K562 (cell line): ENCODE results near the gene RCC1. TPM values are rescaled to one million over a fixed set of nuclear protein-coding genes. Genes with fewer than 3 reads are reported as not detected.

Source experiments
- ATAC-seq: fragments of 200-7000 bp; cut with Tn5 transposase; 3 replicates; pipeline ENCODE4 v1.9.1; 2020; ENCODE audit warnings: moderate library complexity
- BruUV-seq: library from RNA; stranded (reverse); fragments of 400-500 nt; replicated peaks from 2 replicates; lab custom pipeline; 2021; lab: Mats Ljungman, UMichigan
- CTCF ChIA-PET: fragments of 300-600 bp; formaldehyde crosslinking; extraction: SDS; loops from one replicate; lab custom pipeline; 2021; ENCODE audit warnings: low intra/inter-chr PET ratio; lab: Yijun Ruan, JAX
- POLR2A ChIA-PET: fragments of 300-600, 350-650 bp; sonication (Branson Sonifier 250); formaldehyde crosslinking; extraction: SDS; loops from one replicate; lab custom pipeline; 2021; ENCODE audit warnings: antibody characterized with exemption, inconsistent platforms; lab: Yijun Ruan, JAX
- DNase-seq, 4 experiments: peaks; one replicate each; pipeline versions ENCODE4 v3.0.0 to v3.0.0-alpha.2; 2011 to 2018; ENCODE audit warnings: low spot score in 3 of 4, mixed read lengths in 3 of 4; ENCODE audit errors: extremely low read depth in 1 of 4
- FAIRE-seq: peaks from 2 replicates; lab custom pipeline; 2011; peaks lifted over from hg19 to GRCh38; lab: Jason Lieb, UNC
- H2AFZ ChIP-seq: 2 replicates; pipeline ENCODE4 v1.6.0; 2011; ENCODE audit warnings: low read depth, low read length, control low read depth, inconsistent platforms
- H3K27ac ChIP-seq: fragments of 200-600 bp; 3 replicates; pipeline ENCODE4 v1.8.0; 2011; ENCODE audit warnings: low read depth, mild to moderate bottlenecking, control low read depth, inconsistent platforms, low read length, moderate library complexity, mixed read lengths; ENCODE audit errors: extremely low read depth
- H3K27me3 ChIP-seq, 2 experiments: fragments of 300-600 bp in 1 of 2; 2 replicates in 1 of 2; 3 replicates in 1 of 2; pipeline versions ENCODE4 v1.6.0 to v1.8.0; 2011; ENCODE audit warnings: inconsistent platforms in 2 of 2, low read length in 2 of 2, mild to moderate bottlenecking in 1 of 2, mixed read lengths in 1 of 2, moderate library complexity in 1 of 2; ENCODE audit not compliant: control insufficient read depth in 2 of 2, insufficient read depth in 2 of 2
- H3K36me3 ChIP-seq: fragments of 300-600 bp; 3 replicates; pipeline ENCODE4 v1.8.0; 2011; ENCODE audit warnings: mild to moderate bottlenecking, low read length, inconsistent platforms; ENCODE audit not compliant: control insufficient read depth, insufficient read depth
- H3K4me1 ChIP-seq, 2 experiments: fragments of 200-600 bp in 1 of 2; replicated peaks in 1 of 2; 2 replicates in 1 of 2; 3 replicates in 1 of 2; pipeline versions ENCODE4 v1.5.1 to v1.8.0; 2011; ENCODE audit warnings: inconsistent platforms in 2 of 2, low read length in 2 of 2, mild to moderate bottlenecking in 1 of 2, mixed read lengths in 1 of 2, moderate library complexity in 1 of 2; ENCODE audit not compliant: control insufficient read depth in 2 of 2, insufficient read depth in 2 of 2
- H3K4me2 ChIP-seq: 2 replicates; pipeline ENCODE4 v1.6.1; 2011; ENCODE audit warnings: low read length, control low read depth, inconsistent platforms, mixed read lengths; ENCODE audit not compliant: insufficient read depth
- H3K4me3 ChIP-seq: fragments of 200-600 bp; sonication (generic), shearing (Covaris generic); 2 replicates; pipeline ENCODE4 v1.5.1; 2016; ENCODE audit warnings: control low read depth, inconsistent platforms
- H3K79me2 ChIP-seq: fragments of 200-600 bp; 3 replicates; pipeline ENCODE4 v1.8.0; 2011; ENCODE audit warnings: low read length, inconsistent platforms; ENCODE audit not compliant: control insufficient read depth, insufficient read depth
- H3K9ac ChIP-seq, 2 experiments: 2 replicates each; pipeline versions ENCODE4 v1.6.0 to v1.6.1; 2011; ENCODE audit warnings: low read depth in 2 of 2, low read length in 2 of 2, control low read depth in 1 of 2, inconsistent platforms in 1 of 2, mild to moderate bottlenecking in 1 of 2, mixed read lengths in 1 of 2; ENCODE audit not compliant: insufficient read depth in 1 of 2
- H3K9me1 ChIP-seq: one replicate; pipeline ENCODE4 v1.6.0; 2011; ENCODE audit warnings: inconsistent platforms, mild to moderate bottlenecking, low read length, moderate library complexity; ENCODE audit not compliant: control insufficient read depth, insufficient read depth
- H3K9me3 ChIP-seq: replicated peaks from 2 replicates; pipeline ENCODE4 v1.5.1; 2011; ENCODE audit warnings: low read depth, low read length, inconsistent platforms; ENCODE audit not compliant: control insufficient read depth, insufficient read depth
- H4K20me1 ChIP-seq: replicated peaks from 2 replicates; pipeline ENCODE4 v1.6.1; 2011; ENCODE audit warnings: low read length, inconsistent platforms, mixed read lengths; ENCODE audit not compliant: control insufficient read depth, insufficient read depth
- CBX2 ChIP-seq: fragments of 200-600 bp; sonication (generic); IDR thresholded peaks from one replicate; pipeline ENCODE4 v1.6.1; 2012; ENCODE audit warnings: mild to moderate bottlenecking, low read length, inconsistent platforms; ENCODE audit not compliant: insufficient read depth, poor library complexity, severe bottlenecking
- EWSR1 ChIP-seq: fragments of 450-650 bp; IDR thresholded peaks from 2 replicates; pipeline ENCODE4 v1.6.1; 2018; ENCODE audit warnings: borderline replicate concordance, mild to moderate bottlenecking, low read depth, moderate library complexity; ENCODE audit not compliant: partially characterized antibody
- FOXJ3 ChIP-seq: sonication (generic); formaldehyde crosslinking; IDR thresholded peaks from 2 replicates; pipeline ENCODE4 v1.4.0; 2020; ENCODE audit warnings: mild to moderate bottlenecking, missing genetic modification reagents
- HDAC2 ChIP-seq: fragments of 450-650 bp; IDR thresholded peaks from 2 replicates; pipeline ENCODE4 v1.6.1; 2016; ENCODE audit warnings: mild to moderate bottlenecking
- MAFK ChIP-seq: IDR thresholded peaks from 2 replicates; pipeline ENCODE4 v1.6.1; 2011; ENCODE audit warnings: low read length, improper control_type of control experiment
- NFIC ChIP-seq: fragments of 450-650 bp; IDR thresholded peaks from 2 replicates; pipeline ENCODE4 v1.6.1; 2017; ENCODE audit warnings: mild to moderate bottlenecking, inconsistent platforms
- POLR2AphosphoS5 ChIP-seq: IDR thresholded peaks from 2 replicates; pipeline ENCODE4 v1.6.1; 2011; ENCODE audit warnings: mild to moderate bottlenecking, low read depth, low read length, moderate library complexity; ENCODE audit not compliant: control insufficient read depth, insufficient read depth
- POLR2B ChIP-seq: fragments of 450-650 bp; IDR thresholded peaks from 2 replicates; pipeline ENCODE4 v1.6.1; 2018; ENCODE audit warnings: low read depth; ENCODE audit not compliant: partially characterized antibody
- RNF219 ChIP-seq: fragments of 250-450 bp; sonication (Bioruptor Pico); IDR thresholded peaks from 2 replicates; pipeline ENCODE4 v1.5.0; 2022; ENCODE audit warnings: mild to moderate bottlenecking
- SAP30 ChIP-seq: fragments of 200-600 bp; sonication (generic); IDR thresholded peaks from 2 replicates; pipeline ENCODE4 v1.6.1; 2012; ENCODE audit warnings: borderline replicate concordance, low read depth, mild to moderate bottlenecking, moderate library complexity, low read length, control low read depth, inconsistent platforms; ENCODE audit not compliant: insufficient read depth, poor library complexity, severe bottlenecking
- ZFP91 ChIP-seq: sonication (generic); formaldehyde crosslinking; IDR thresholded peaks from 2 replicates; pipeline ENCODE4 v1.8.0; 2022; ENCODE audit warnings: mild to moderate bottlenecking, missing genetic modification reagents
- ZKSCAN8 ChIP-seq: fragments of 200-800 bp; sonication (Bioruptor generic); IDR thresholded peaks from 2 replicates; pipeline ENCODE4 v1.6.1; 2016; ENCODE audit warnings: missing genetic modification characterization, missing compliant biosample characterization
- ZNF253 ChIP-seq: fragments of 250-450 bp; sonication (Bioruptor Pico); conservative IDR thresholded peaks from 2 replicates; pipeline ENCODE4 v1.6.1; 2021; ENCODE audit warnings: mild to moderate bottlenecking
- ZNF280B ChIP-seq: fragments of 250-450 bp; sonication (Bioruptor Pico); IDR thresholded peaks from 2 replicates; pipeline ENCODE4 v1.5.1; 2021; ENCODE audit warnings: mild to moderate bottlenecking
- ZNF445 ChIP-seq: fragments of 250-450 bp; sonication (Bioruptor Pico); IDR thresholded peaks from 2 replicates; pipeline ENCODE4 v1.4.0; 2020; ENCODE audit warnings: low read depth, mild to moderate bottlenecking, moderate library complexity
- ZSCAN29 ChIP-seq: fragments of 450-650 bp; IDR thresholded peaks from 2 replicates; pipeline ENCODE4 v1.6.1; 2017
- WGBS: fragments of 100-300 bp; shearing (Covaris generic); methylation state at CpG from one replicate; pipeline ENCODE4 v1.1.6; 2016; ENCODE audit warnings: low coverage, mixed read lengths; ENCODE audit not compliant: insufficient coverage; ENCODE audit errors: missing lambda C conversion rate; 5-methylcytosine and 5-hydroxymethylcytosine counted together
- in situ Hi-C: fragments of 300-500 bp; cut with MboI; formaldehyde crosslinking; loops from 4 replicates; pipeline ENCODE4 v1.15.0; 2018; ENCODE audit warnings: inconsistent platforms, mixed read lengths
- intact Hi-C: fragments of 100-400 bp; cut with micrococcal nuclease; formaldehyde crosslinking; loops from 2 replicates; pipeline ENCODE4 v1.14.2; 2022
- polyA plus RNA-seq, 8 experiments: library from polyadenylated mRNA; depleted of rRNA in 4 of 8; stranded (reverse) in 5 of 8; unstranded in 3 of 8; fragments of >200 nt; fragmentation: Nextera tagmentation in 2 of 8; fragmentation: Illumina TruSeq in 1 of 8; extraction: Ambion mirVana in 2 of 8; extraction: Trizol in 1 of 8; gene quantifications; 2 replicates each; pipeline versions ENCODE4 v1.2.1 to v1.2.3, GENCODE V29; 2011 to 2014; ENCODE audit warnings: inconsistent platforms in 1 of 8, missing spikeins in 1 of 8
- total RNA-seq, 7 experiments: library from RNA; depleted of rRNA in 6 of 7; stranded (reverse); fragments of >200 nt in 6 of 7; fragmentation: Illumina TruSeq in 2 of 7; extraction: Trizol in 2 of 7; gene quantifications; 2 replicates each; pipeline versions ENCODE4 v1.2.1 to v1.2.3, GENCODE V29; 2011 to 2021; ENCODE audit warnings: low replicate concordance in 1 of 7

Gene RCC1
- total and polyA plus RNA-seq, 9 of the 15 experiments (the other 6 are each of a cell fraction or from before 2014, with no cell fraction given) = 16.4 to 202 (median 107) TPM

GRCh38 chr1:28466226-28466778 is 39.5 kb upstream of the RCC1 start:
- no TSS peak for BruUV-seq
- TF ChIP-seq ZNF253 = no peak
- TF ChIP-seq POLR2AphosphoS5 = no peak
- TF ChIP-seq ZKSCAN8 = no peak
- no peak for TF ChIP-seq HDAC2
- TF ChIP-seq ZSCAN29 = no peak
- no peak for TF ChIP-seq CBX2
- no peak for TF ChIP-seq RNF219 (CRISPR knock-in tag)
- TF ChIP-seq POLR2B = no peak
- no peak for TF ChIP-seq ZNF445 (CRISPR knock-in tag)
- TF ChIP-seq ZNF280B (CRISPR knock-in tag) = no peak
- TF ChIP-seq NFIC = no peak
- TF ChIP-seq ZFP91 (CRISPR knock-in tag) = no peak
- no peak for TF ChIP-seq FOXJ3 (CRISPR knock-in tag)
- TF ChIP-seq SAP30 = no peak
- TF ChIP-seq MAFK = no peak
- TF ChIP-seq EWSR1 = no peak

More at GRCh38 chr1:28466226-28466778, 39.5 kb upstream of the RCC1 start:
- H3K27me3 ChIP-seq = no peaks in the 10 kb centered on the region
- no peaks in the 10 kb centered on the region for H3K9me3 ChIP-seq
- H2AFZ ChIP-seq = no peak overlapping the region
- CTCF ChIA-PET = interaction anchor here (0.6 kb wide), 1 partner anchor 414 kb away, joined by 5 read pairs; no protein-coding TSS in a partner anchor
- H3K4me3 ChIP-seq = no peak overlapping the region
- peaks cover 3% of the 10 kb centered on the region in 2 experiments; a peak in 2 of 5 replicates for H3K4me1 ChIP-seq
- no peaks in the 10 kb centered on the region for H3K9me1 ChIP-seq
- intact Hi-C loops = no loop called here
- ATAC-seq = no peak
- in situ Hi-C loops = no loop called here
- H3K79me2 ChIP-seq = no peaks in the 10 kb centered on the region
- no peak for FAIRE-seq
- no peak for DNase-seq
- no peak overlapping the region for H3K4me2 ChIP-seq
- peaks cover 38% of the 10 kb centered on the region for H3K36me3 ChIP-seq
- 97% methylated on average over 3 of the region's 3 CpGs for WGBS
- H3K9ac ChIP-seq = no peak overlapping the region
- H3K27ac ChIP-seq = no peak overlapping the region
- POLR2A ChIA-PET = interaction anchor here (0.6 kb wide), 1 partner anchor 40 kb away, joined by 4 read pairs; the partner anchor contains the start of gene RCC1
- no peaks in the 10 kb centered on the region for H4K20me1 ChIP-seq
